H1 (cell line): Measurements from ENCODE around the gene ZKSCAN1. TPM values are rescaled to one million over a fixed set of nuclear protein-coding genes. Genes with fewer than 3 reads are reported as not detected.

Experiments
- CTCF ChIA-PET: fragments of 300-600 bp; sonication (Branson Sonifier 250); formaldehyde crosslinking; loops from one replicate; lab custom pipeline; 2021; ENCODE audit not compliant: partially characterized antibody; lab: Charles Lee
- POLR2A ChIA-PET: fragments of 300-600 bp; sonication (Branson Sonifier 250); formaldehyde crosslinking; loops from one replicate; lab custom pipeline; 2021; ENCODE audit warnings: inconsistent platforms; ENCODE audit not compliant: partially characterized antibody; lab: Charles Lee
- DNase-seq, 2 experiments: peaks; one replicate each; pipeline versions ENCODE4 v3.0.0 to v3.0.0-alpha.2; 2010 to 2022; ENCODE audit warnings: low spot score in 2 of 2, low read depth in 1 of 2, mixed read lengths in 1 of 2
- FAIRE-seq: peaks from 2 replicates; lab custom pipeline; 2011; peaks lifted over from hg19 to GRCh38; lab: Jason Lieb, UNC
- H2AFZ ChIP-seq: 2 replicates; pipeline ENCODE4 v1.8.1; 2012; ENCODE audit warnings: low read length, inconsistent platforms
- H2AK5ac ChIP-seq: 2 replicates; pipeline ENCODE4 v1.6.1; 2013; ENCODE audit warnings: low read depth, low read length
- H2BK120ac ChIP-seq: replicated peaks from 2 replicates; pipeline ENCODE3; 2013; ENCODE audit warnings: low read depth, low read length, inconsistent platforms
- H2BK12ac ChIP-seq: 2 replicates; pipeline ENCODE4 v1.6.1; 2013; ENCODE audit warnings: low read depth, low read length
- H2BK15ac ChIP-seq: 2 replicates; pipeline ENCODE4 v1.6.1; 2013; ENCODE audit warnings: low read length
- H2BK20ac ChIP-seq: 2 replicates; pipeline ENCODE4 v1.6.1; 2013; ENCODE audit warnings: low read length
- H2BK5ac ChIP-seq: 2 replicates; pipeline ENCODE4 v1.6.1; 2013; ENCODE audit warnings: low read depth, low read length
- H3K14ac ChIP-seq: 2 replicates; pipeline ENCODE4 v1.6.1; 2013; ENCODE audit warnings: inconsistent platforms; ENCODE audit not compliant: insufficient read length
- H3K18ac ChIP-seq: 2 replicates; pipeline ENCODE4 v1.6.1; 2013; ENCODE audit warnings: low read length; ENCODE audit errors: extremely low read depth
- H3K23ac ChIP-seq: 2 replicates; pipeline ENCODE4 v1.6.1; 2013; ENCODE audit warnings: inconsistent platforms; ENCODE audit not compliant: insufficient read length
- H3K23me2 ChIP-seq: 2 replicates; pipeline ENCODE4 v1.6.1; 2013; ENCODE audit warnings: low read depth, low read length
- H3K27ac ChIP-seq: 2 replicates; pipeline ENCODE4 v1.6.1; 2011; ENCODE audit warnings: low read depth, low read length, inconsistent platforms
- H3K27me3 ChIP-seq, 4 experiments: replicated peaks in 1 of 4; 1 replicate in 1 of 4; 2 replicates in 3 of 4; pipeline versions ENCODE4 v1.6.1 to v1.8.1; 2011 to 2013; ENCODE audit warnings: low read length in 3 of 4, mild to moderate bottlenecking in 3 of 4, inconsistent platforms in 2 of 4, mixed read lengths in 2 of 4, moderate library complexity in 1 of 4; ENCODE audit not compliant: control insufficient read depth in 3 of 4, insufficient read depth in 3 of 4; ENCODE audit errors: extremely low read depth in 1 of 4
- H3K36me3 ChIP-seq, 4 experiments: 2 replicates each; pipeline versions ENCODE4 v1.6.1 to v1.8.1; 2011 to 2013; ENCODE audit warnings: mild to moderate bottlenecking in 4 of 4, low read length in 3 of 4, moderate library complexity in 2 of 4, control low read depth in 1 of 4, inconsistent platforms in 1 of 4; ENCODE audit not compliant: insufficient read depth in 4 of 4, control insufficient read depth in 2 of 4
- H3K4ac ChIP-seq: replicated peaks from 2 replicates; pipeline ENCODE3; 2013; ENCODE audit warnings: low read length, low read depth, mixed read lengths, inconsistent platforms; ENCODE audit not compliant: insufficient read length
- H3K4me1 ChIP-seq, 4 experiments: replicated peaks in 1 of 4; 1 replicate in 1 of 4; 2 replicates in 3 of 4; pipeline versions ENCODE4 v1.6.1 to v1.8.1; 2011 to 2013; ENCODE audit warnings: low read length in 3 of 4, inconsistent platforms in 2 of 4, mixed read lengths in 1 of 4; ENCODE audit not compliant: insufficient read depth in 4 of 4, control insufficient read depth in 3 of 4
- H3K4me2 ChIP-seq, 2 experiments: 2 replicates each; pipeline versions ENCODE4 v1.6.1 to v1.8.1; 2011 to 2013; ENCODE audit warnings: low read depth in 2 of 2, low read length in 2 of 2, control low read depth in 1 of 2, inconsistent platforms in 1 of 2, mild to moderate bottlenecking in 1 of 2; ENCODE audit not compliant: insufficient read depth in 1 of 2
- H3K4me3 ChIP-seq, 4 experiments: fragments of 200-600, 300-600 bp in 1 of 4; sonication (generic), shearing (Covaris generic), sonication (Bioruptor Twin) in 1 of 4; 2 replicates each; pipeline versions ENCODE4 v1.5.1 to v1.8.1; 2011 to 2016; ENCODE audit warnings: low read length in 4 of 4, low read depth in 3 of 4, control low read depth in 2 of 4, inconsistent platforms in 2 of 4, mild to moderate bottlenecking in 2 of 4, mixed read lengths in 1 of 4, moderate library complexity in 1 of 4; ENCODE audit not compliant: insufficient read depth in 2 of 4; ENCODE audit errors: extremely low read depth in 1 of 4
- H3K56ac ChIP-seq: replicated peaks from 2 replicates; pipeline ENCODE3; 2013; ENCODE audit warnings: low read depth, mild to moderate bottlenecking, mixed read lengths, low read length, inconsistent platforms; ENCODE audit not compliant: insufficient read length
- H3K79me1 ChIP-seq: 2 replicates; pipeline ENCODE4 v1.6.1; 2013; ENCODE audit warnings: low read depth, low read length, control low read depth
- H3K79me2 ChIP-seq, 2 experiments: 2 replicates each; pipeline versions ENCODE4 v1.6.1 to v1.8.1; 2012 to 2013; ENCODE audit warnings: low read length in 2 of 2, mild to moderate bottlenecking in 2 of 2, inconsistent platforms in 1 of 2; ENCODE audit not compliant: insufficient read depth in 2 of 2, control insufficient read depth in 1 of 2
- H3K9ac ChIP-seq, 4 experiments: replicated peaks in 1 of 4; 1 replicate in 1 of 4; 2 replicates in 3 of 4; pipeline versions ENCODE4 v1.6.1 to v1.8.1; 2011 to 2013; ENCODE audit warnings: low read depth in 3 of 4, low read length in 3 of 4, control low read depth in 2 of 4, mild to moderate bottlenecking in 2 of 4, moderate library complexity in 2 of 4, inconsistent platforms in 1 of 4; ENCODE audit errors: extremely low read depth in 1 of 4
- H3K9me3 ChIP-seq, 2 experiments: 2 replicates each; pipeline versions ENCODE4 v1.6.1 to v1.8.1; 2012 to 2013; ENCODE audit warnings: mild to moderate bottlenecking in 2 of 2, moderate library complexity in 2 of 2, control low read depth in 1 of 2, inconsistent platforms in 1 of 2, low read depth in 1 of 2, low read length in 1 of 2, mixed read lengths in 1 of 2; ENCODE audit not compliant: insufficient read depth in 2 of 2
- H4K20me1 ChIP-seq, 2 experiments: replicated peaks in 1 of 2; 2 replicates each; pipeline versions ENCODE3 to v1.8.1; 2011 to 2013; ENCODE audit warnings: inconsistent platforms in 2 of 2, low read length in 2 of 2, mild to moderate bottlenecking in 1 of 2; ENCODE audit not compliant: insufficient read depth in 2 of 2, control insufficient read depth in 1 of 2
- H4K5ac ChIP-seq: 2 replicates; pipeline ENCODE4 v1.6.1; 2013; ENCODE audit warnings: low read length, low read depth, mixed read lengths, inconsistent platforms; ENCODE audit not compliant: insufficient read length
- H4K8ac ChIP-seq: 2 replicates; pipeline ENCODE4 v1.8.0; 2013; ENCODE audit warnings: mild to moderate bottlenecking, moderate library complexity, low read length, inconsistent platforms; ENCODE audit not compliant: insufficient read depth; ENCODE audit errors: extremely low read depth
- H4K91ac ChIP-seq: replicated peaks from 2 replicates; pipeline ENCODE3; 2013; ENCODE audit warnings: low read length, mixed read lengths, inconsistent platforms; ENCODE audit not compliant: insufficient read length
- CBX5 ChIP-seq: fragments of 300-800, 300-1000 bp; sonication (generic); IDR thresholded peaks from 2 replicates; pipeline ENCODE4 v1.7.1; 2016; ENCODE audit warnings: antibody characterized with exemption, low read length, low read depth
- CEBPB ChIP-seq: IDR thresholded peaks from 2 replicates; pipeline ENCODE4 v1.6.1; 2012; ENCODE audit warnings: low read depth, low read length
- CREB1 ChIP-seq: IDR thresholded peaks from 2 replicates; pipeline ENCODE4 v1.6.1; 2012; ENCODE audit warnings: inconsistent platforms
- E2F6 ChIP-seq: IDR thresholded peaks from 2 replicates; pipeline ENCODE4 v1.6.1; 2012; ENCODE audit warnings: inconsistent platforms
- HDAC2 ChIP-seq, 2 experiments: fragments of 300-600 bp in 1 of 2; sonication (generic) in 1 of 2; IDR thresholded peaks; 2 replicates each; pipeline ENCODE4 v1.6.1; 2011 to 2012; ENCODE audit warnings: low read depth in 2 of 2, low read length in 2 of 2, mild to moderate bottlenecking in 2 of 2, moderate library complexity in 2 of 2, borderline replicate concordance in 1 of 2, inconsistent platforms in 1 of 2
- RBBP5 ChIP-seq: IDR thresholded peaks from 2 replicates; pipeline ENCODE4 v1.7.1; 2012; ENCODE audit warnings: low read depth, mild to moderate bottlenecking, inconsistent platforms, low read length, moderate library complexity, borderline replicate concordance
- WGBS, 2 experiments: shearing (Covaris generic) in 1 of 2; methylation state at CpG; one replicate each; pipeline versions ENCODE4 v1.1.6 to v1.1.7; 2013 to 2015; ENCODE audit warnings: low lambda C conversion rate in 2 of 2, mixed read lengths in 2 of 2, inconsistent platforms in 1 of 2, low coverage in 1 of 2, missing lambda C conversion rate in 1 of 2; ENCODE audit not compliant: insufficient replicate concordance in 2 of 2, insufficient coverage in 1 of 2, insufficient read length in 1 of 2; ENCODE audit errors: extremely low coverage in 1 of 2, missing lambda C conversion rate in 1 of 2; 5-methylcytosine and 5-hydroxymethylcytosine counted together
- polyA plus RNA-seq, 7 experiments: library from polyadenylated mRNA; depleted of rRNA in 3 of 7; stranded (reverse) in 5 of 7; unstranded in 2 of 7; fragments of >200 nt in 5 of 7; fragments of 200-250 nt in 2 of 7; gene quantifications; 1 replicate in 5 of 7; 2 replicates in 1 of 7; 4 replicates in 1 of 7; pipeline versions ENCODE4 v1.2.1 to v1.2.3, GENCODE V29; 2011 to 2013; ENCODE audit warnings: missing spikeins in 2 of 7, mixed read lengths in 2 of 7
- total RNA-seq: library from RNA; stranded (reverse); fragmentation: NEBNext Ultra II Directional; extraction: Animal tissue kit (Norgen Biotek cat#: 25700); gene quantifications from 2 replicates; pipeline ENCODE4 v1.2.1, GENCODE V29; 2021

The ZKSCAN1 gene
- total and polyA plus RNA-seq, 2 of the 8 experiments (the other 6 are each of a cell fraction or from before 2014, with no cell fraction given) = 8.2 to 40.6 TPM

DNA sequence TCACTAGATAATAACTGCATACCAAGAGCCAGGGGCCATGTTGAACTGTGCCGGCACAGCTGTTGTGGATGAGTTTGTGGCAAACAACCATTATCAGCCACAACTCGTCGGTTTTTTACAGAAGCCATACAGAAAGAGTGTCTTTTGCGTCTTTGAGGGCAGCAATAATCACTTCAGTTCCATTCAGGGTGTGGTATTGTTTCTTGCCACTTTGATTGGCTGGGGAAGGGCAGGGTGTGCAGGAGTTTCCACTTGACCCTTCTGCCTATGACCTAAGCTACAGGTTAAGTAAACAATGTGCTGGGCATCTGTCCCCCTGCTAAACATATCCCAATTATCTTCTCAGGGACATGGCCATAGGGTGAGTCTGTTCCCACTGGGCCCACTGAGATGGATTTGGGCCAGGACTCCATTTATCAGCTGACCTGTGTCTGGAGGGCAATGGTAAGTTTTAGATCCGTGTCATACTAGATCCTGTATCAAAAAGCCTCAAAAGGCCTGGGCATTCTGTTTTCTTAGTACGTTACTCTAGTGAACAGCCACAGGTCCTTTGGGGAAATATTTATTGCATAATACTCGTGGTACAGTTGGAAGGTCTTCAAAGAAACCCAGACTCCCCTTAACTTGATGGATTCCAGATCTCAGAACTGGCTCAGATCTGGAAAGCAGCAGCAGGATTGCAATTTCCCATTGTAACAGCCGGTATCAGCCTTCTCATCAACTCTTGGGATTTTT lies 50.2 kb downstream of the ZKSCAN1 start:
- H3K14ac ChIP-seq = no peak overlapping the region
- CTCF ChIA-PET = interaction anchor here (0.5 to 0.6 kb wide), 2 partner anchors 9 to 72 kb away, joined by 3 read pairs; no protein-coding TSS in a partner anchor

More for the DNA sequence above, 50.2 kb downstream of the ZKSCAN1 start:
- peaks cover 16 to 17% of the 10 kb centered on the region in 2 experiments for H3K9me3 ChIP-seq
- H3K4me3 ChIP-seq = no peak overlapping the region
- no peaks in the 10 kb centered on the region for H3K23me2 ChIP-seq
- H3K27ac ChIP-seq = no peak overlapping the region
- H2BK5ac ChIP-seq = no peak overlapping the region
- H2BK15ac ChIP-seq = no peak overlapping the region
- H3K4me1 ChIP-seq = no peaks in the 10 kb centered on the region
- no peak overlapping the region for H3K4ac ChIP-seq
- no peak overlapping the region for H3K4me2 ChIP-seq
- no peak overlapping the region for H4K5ac ChIP-seq
- no peaks in the 10 kb centered on the region; the same call in 1 of the 2 replicates for H3K79me1 ChIP-seq
- no peaks in the 10 kb centered on the region for H3K27me3 ChIP-seq
- no peak overlapping the region for H4K8ac ChIP-seq
- H2BK12ac ChIP-seq = no peak overlapping the region
- no peak overlapping the region for H3K18ac ChIP-seq
- 89% methylated on average over 8 of the region's 8 CpGs; no CpG with 5 or more reads in 1 of the 2 experiments for WGBS, 2 experiments
- H3K56ac ChIP-seq = no peak overlapping the region
- H2BK20ac ChIP-seq = no peak overlapping the region
- DNase-seq = no peak
- no peak overlapping the region for H2AFZ ChIP-seq
- H4K91ac ChIP-seq = no peak overlapping the region
- FAIRE-seq = no peak
- no peak overlapping the region for H2BK120ac ChIP-seq
- POLR2A ChIA-PET = interaction anchor here (0.5 to 19.6 kb wide), 9 partner anchors 6 to 751 kb away, joined by 3 to 294 read pairs (median 4); partner anchors contain the start of genes AP4M1, MCM7, ZKSCAN1 and ZNF3
- no peak overlapping the region for H3K23ac ChIP-seq
- no peaks in the 10 kb centered on the region; a peak in 1 of 4 replicates for H3K79me2 ChIP-seq
- H3K36me3 ChIP-seq = peaks cover 22 to 58% (median 42%) of the 10 kb centered on the region in 4 experiments
- no peak overlapping the region for H2AK5ac ChIP-seq
- H3K9ac ChIP-seq = no peak overlapping the region
- peaks cover 0 to 2% of the 10 kb centered on the region in 2 experiments for H4K20me1 ChIP-seq
- TF ChIP-seq E2F6 (no peak), HDAC2 (IDR thresholded peaks at IDR 0.05; ENCODE audit: borderline replicate concordance in 1 of 2, low read depth in 2 of 2, low read length in 2 of 2) (no peak), CREB1 (no peak), RBBP5 (no peak), CBX5 (no peak), CEBPB (no peak)
